ENCODE results near the gene PNKP. TPM values are rescaled to one million over a fixed set of nuclear protein-coding genes. Genes with fewer than 3 reads are reported as not detected.

PNKP gene
- total RNA-seq, 2 experiments from 2014 or later, result 58.8 to 65.9 TPM

DNA sequence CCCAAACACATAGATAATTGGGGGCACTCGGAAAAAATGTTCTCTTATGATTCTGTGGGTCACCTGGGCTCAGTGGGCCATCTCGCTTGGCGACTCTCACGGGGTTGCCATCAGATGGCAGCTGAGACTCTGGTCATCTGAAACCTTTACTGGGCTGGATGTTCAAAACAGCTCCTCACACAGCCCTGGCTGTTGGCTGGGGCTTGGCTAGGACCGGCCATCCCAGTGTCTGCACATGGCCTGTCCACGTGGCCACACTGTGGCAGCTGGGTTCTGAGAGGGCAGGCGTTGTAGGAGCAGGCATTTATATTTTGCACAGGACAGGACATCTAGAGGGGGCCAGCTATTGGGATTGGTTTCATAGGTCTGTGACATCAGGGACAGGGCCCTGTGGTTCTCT, 33.8 kb downstream of the PNKP start:
- Mint-ChIP-seq H3K27ac (no peak overlapping the region), H3K27me3 (no peaks in the 10 kb centered on the region), H3K9me3 (no peaks in the 10 kb centered on the region), H3K4me1 (ENCODE audit: low read depth) (no peaks in the 10 kb centered on the region), H3K36me3 (ENCODE audit: low read depth) (peaks cover 10% of the 10 kb centered on the region), H3K4me3 (no peak overlapping the region)
- TF ChIP-seq, protein P1, sequence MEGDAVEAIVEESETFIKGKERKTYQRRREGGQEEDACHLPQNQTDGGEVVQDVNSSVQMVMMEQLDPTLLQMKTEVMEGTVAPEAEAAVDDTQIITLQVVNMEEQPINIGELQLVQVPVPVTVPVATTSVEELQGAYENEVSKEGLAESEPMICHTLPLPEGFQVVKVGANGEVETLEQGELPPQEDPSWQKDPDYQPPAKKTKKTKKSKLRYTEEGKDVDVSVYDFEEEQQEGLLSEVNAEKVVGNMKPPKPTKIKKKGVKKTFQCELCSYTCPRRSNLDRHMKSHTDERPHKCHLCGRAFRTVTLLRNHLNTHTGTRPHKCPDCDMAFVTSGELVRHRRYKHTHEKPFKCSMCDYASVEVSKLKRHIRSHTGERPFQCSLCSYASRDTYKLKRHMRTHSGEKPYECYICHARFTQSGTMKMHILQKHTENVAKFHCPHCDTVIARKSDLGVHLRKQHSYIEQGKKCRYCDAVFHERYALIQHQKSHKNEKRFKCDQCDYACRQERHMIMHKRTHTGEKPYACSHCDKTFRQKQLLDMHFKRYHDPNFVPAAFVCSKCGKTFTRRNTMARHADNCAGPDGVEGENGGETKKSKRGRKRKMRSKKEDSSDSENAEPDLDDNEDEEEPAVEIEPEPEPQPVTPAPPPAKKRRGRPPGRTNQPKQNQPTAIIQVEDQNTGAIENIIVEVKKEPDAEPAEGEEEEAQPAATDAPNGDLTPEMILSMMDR (IDR thresholded peaks at IDR 0.05), result no peak
- ChIA-PET POLR2A (no interaction called here), CTCF (no interaction called here)
- ATAC-seq (no peak), DNase-seq (no peak)
- intact Hi-C loops (cut with micrococcal nuclease), result no loop called here

DNA sequence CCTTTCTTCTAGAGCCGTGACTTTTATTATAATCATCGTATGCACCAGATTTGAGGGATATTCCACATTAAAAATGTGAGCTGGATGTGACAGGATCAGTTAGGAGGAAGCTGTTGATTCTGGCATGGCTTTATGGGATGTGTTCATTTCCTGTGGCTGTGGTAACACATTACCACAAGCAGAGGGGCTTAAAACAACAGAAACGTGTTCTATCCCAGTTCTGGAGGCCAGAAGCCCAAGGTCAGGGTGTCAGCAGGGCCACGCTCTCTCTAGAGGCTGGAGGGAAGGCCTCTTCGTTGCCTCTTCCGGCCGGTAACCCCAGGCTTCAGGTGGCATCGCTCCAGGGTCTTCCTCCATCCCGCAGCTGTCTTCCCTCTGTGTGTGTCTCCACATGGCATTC, 34.8 kb downstream of the PNKP start:
- TF ChIP-seq, protein P1 (IDR thresholded peaks at IDR 0.05), result no peak
- Mint-ChIP-seq H3K4me3 (no peak overlapping the region), H3K27ac (no peak overlapping the region), H3K36me3 (ENCODE audit: low read depth) (peaks cover 10% of the 10 kb centered on the region), H3K4me1 (ENCODE audit: low read depth) (no peaks in the 10 kb centered on the region), H3K9me3 (no peaks in the 10 kb centered on the region), H3K27me3 (no peaks in the 10 kb centered on the region)
- ChIA-PET CTCF (no interaction called here), POLR2A (interaction anchor here (0.6 kb wide), 2 partner anchors 11 to 14 kb away, joined by 3 read pairs; no protein-coding TSS in a partner anchor)
- DNase-seq, result no peak
- ATAC-seq, result no peak
- intact Hi-C loops (cut with micrococcal nuclease), result no loop called here

DNA sequence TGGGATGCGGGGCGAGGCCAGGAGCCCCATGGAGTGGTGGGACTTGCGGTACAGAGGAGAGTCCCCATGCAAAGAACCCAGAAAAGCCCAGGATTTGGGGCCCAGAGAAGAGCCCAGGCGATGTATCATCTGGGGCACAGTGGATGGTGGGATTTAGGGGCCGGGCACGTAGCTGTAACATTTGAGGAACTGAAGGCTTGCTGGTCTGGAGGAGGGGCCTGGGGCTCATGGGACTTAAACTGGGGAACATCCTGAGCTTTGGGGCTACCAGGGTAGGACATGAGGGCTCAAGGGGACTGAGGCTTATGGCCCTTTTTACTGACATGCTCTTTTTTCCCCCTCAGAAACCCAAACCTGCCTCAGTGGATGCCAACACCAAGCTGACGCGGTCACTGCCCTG, 35.8 kb downstream of the PNKP start:
- H3K9me3 Mint-ChIP-seq, result no peaks in the 10 kb centered on the region
- DNase-seq, result no peak
- H3K36me3 Mint-ChIP-seq (ENCODE audit: low read depth), result peaks cover 5% of the 10 kb centered on the region
- POLR2A ChIA-PET, result interaction anchor here (0.6 kb wide), 1 partner anchor 183 kb away, joined by 5 read pairs; no protein-coding TSS in a partner anchor
- intact Hi-C loops (cut with micrococcal nuclease), result no loop called here
- H3K4me1 Mint-ChIP-seq (ENCODE audit: low read depth), result no peaks in the 10 kb centered on the region
- no peak for ATAC-seq
- no peaks in the 10 kb centered on the region for H3K27me3 Mint-ChIP-seq
- no peak overlapping the region for H3K4me3 Mint-ChIP-seq
- CTCF ChIA-PET, result no interaction called here
- no peak overlapping the region for H3K27ac Mint-ChIP-seq
- TF ChIP-seq, protein P1 (IDR thresholded peaks at IDR 0.05), result no peak

DNA sequence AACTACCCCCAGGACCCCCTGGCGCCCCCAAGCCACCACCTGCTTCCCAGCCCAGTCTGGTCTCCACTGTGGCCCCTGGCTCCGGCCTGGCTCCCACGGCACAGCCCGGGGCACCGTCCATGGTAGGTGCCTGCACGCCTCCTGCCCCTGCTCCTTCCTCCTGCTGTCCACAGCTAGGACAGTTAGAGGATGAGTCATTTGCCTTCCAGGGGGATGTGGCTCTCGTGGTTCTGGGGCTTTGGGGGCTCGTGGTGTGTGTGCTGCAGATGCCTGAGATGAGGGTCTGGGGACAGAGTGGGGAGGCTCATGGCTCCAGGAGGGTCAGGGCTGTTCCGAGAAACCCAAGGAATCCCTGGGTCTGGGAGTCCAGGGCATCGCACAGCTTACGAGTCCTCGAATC, 36.6 kb downstream of the PNKP start:
- intact Hi-C loops (cut with micrococcal nuclease), result no loop called here
- no peaks in the 10 kb centered on the region for H3K9me3 Mint-ChIP-seq
- DNase-seq (no peak), ATAC-seq (no peak)
- H3K4me3 Mint-ChIP-seq, result no peak overlapping the region
- TF ChIP-seq, protein P1 (IDR thresholded peaks at IDR 0.05), result no peak
- CTCF ChIA-PET, result interaction anchor here (1.0 kb wide), 1 partner anchor 17 kb away, joined by 3 read pairs; no protein-coding TSS in a partner anchor
- no peaks in the 10 kb centered on the region for H3K4me1 Mint-ChIP-seq (ENCODE audit: low read depth)
- H3K36me3 Mint-ChIP-seq (ENCODE audit: low read depth), result peaks cover 5% of the 10 kb centered on the region
- POLR2A ChIA-PET, result interaction anchor here (1.7 kb wide), 1 partner anchor 12 kb away, joined by 6 read pairs; the partner anchor contains the start of gene MED25
- H3K27ac Mint-ChIP-seq, result no peak overlapping the region
- H3K27me3 Mint-ChIP-seq, result no peaks in the 10 kb centered on the region

DNA sequence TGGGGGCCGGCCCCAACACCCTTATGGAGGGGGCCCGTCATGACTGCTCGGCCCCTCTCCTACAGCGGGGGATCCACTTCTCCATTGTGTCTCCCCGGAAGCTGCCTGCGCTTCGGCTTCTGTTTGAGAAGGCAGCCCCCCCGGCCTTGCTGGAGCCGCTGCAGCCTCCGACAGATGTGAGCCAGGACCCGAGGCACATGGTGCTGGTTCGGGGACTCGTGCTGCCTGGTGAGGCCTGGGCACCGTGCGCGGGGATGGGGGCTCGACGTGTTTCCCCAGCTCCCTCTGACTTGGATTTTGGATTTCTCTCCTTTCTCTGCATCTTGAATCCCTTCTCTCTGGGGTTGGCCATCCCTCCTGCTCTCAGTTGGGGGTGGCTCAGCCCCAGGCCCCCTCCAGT, 37.7 kb downstream of the PNKP start:
- peaks cover 2% of the 10 kb centered on the region for H3K36me3 Mint-ChIP-seq (ENCODE audit: low read depth)
- TF ChIP-seq, protein P1 (IDR thresholded peaks at IDR 0.05), result no peak

More for the DNA sequence above, 37.7 kb downstream of the PNKP start:
- ChIA-PET CTCF (no interaction called here), POLR2A (interaction anchor here (1.2 to 1.7 kb wide), 2 partner anchors 11 to 99 kb away, joined by 3 to 6 read pairs; partner anchors contain the start of genes ATF5, MED25 and NUP62)
- Mint-ChIP-seq H3K4me1 (ENCODE audit: low read depth) (no peaks in the 10 kb centered on the region), H3K4me3 (no peak overlapping the region), H3K27me3 (no peaks in the 10 kb centered on the region), H3K9me3 (no peaks in the 10 kb centered on the region), H3K27ac (no peak overlapping the region)
- intact Hi-C loops (cut with micrococcal nuclease), result no loop called here
- DNase-seq (no peak), ATAC-seq (no peak)
